Parathyroid adenoma (tissue), 2 donors: ENCODE measurements around the gene PDE10A.
"Not testable (repeated sequence)": the region's sequence is repeated elsewhere in the genome, so short reads cannot be mapped to it uniquely, and the experiment has no call there.

ENCODE experiments used
- H2AFZ ChIP-seq: fragments of 300-600 bp; sonication (generic); one replicate; pipeline ENCODE4 v1.7.0; 2017; ENCODE audit warnings: antibody characterized with exemption, mild to moderate bottlenecking
- H3K27ac ChIP-seq: fragments of 300-600 bp; sonication (generic); one replicate; pipeline ENCODE4 v1.7.0; 2017
- H3K27me3 ChIP-seq: fragments of 300-600 bp; sonication (generic); one replicate; pipeline ENCODE4 v1.7.0; 2017; ENCODE audit warnings: low read length; ENCODE audit not compliant: control insufficient read depth, insufficient read depth
- H3K36me3 ChIP-seq: fragments of 300-600 bp; sonication (generic); one replicate; pipeline ENCODE4 v1.7.0; 2017; ENCODE audit warnings: low read length; ENCODE audit not compliant: control insufficient read depth, insufficient read depth
- H3K4me1 ChIP-seq: fragments of 300-600 bp; sonication (generic); one replicate; pipeline ENCODE4 v1.7.0; 2017; ENCODE audit warnings: control low read depth
- H3K4me2 ChIP-seq: fragments of 300-600 bp; sonication (generic); one replicate; pipeline ENCODE4 v1.7.0; 2017; ENCODE audit warnings: low read length
- H3K4me3 ChIP-seq: fragments of 300-600 bp; sonication (generic); one replicate; pipeline ENCODE4 v1.7.0; 2017; ENCODE audit warnings: low read depth, low read length
- H3K79me2 ChIP-seq: fragments of 300-600 bp; sonication (generic); one replicate; pipeline ENCODE4 v1.7.0; 2017; ENCODE audit warnings: control low read depth
- H3K9ac ChIP-seq: fragments of 300-600 bp; sonication (generic); one replicate; pipeline ENCODE4 v1.7.0; 2017; ENCODE audit warnings: mild to moderate bottlenecking
- H3K9me3 ChIP-seq: fragments of 300-600 bp; sonication (generic); one replicate; pipeline ENCODE4 v1.7.0; 2017; ENCODE audit warnings: low read length; ENCODE audit not compliant: control insufficient read depth
- TF ChIP-seq, protein P1 (sequence below): fragments of 300-600 bp; sonication (generic); IDR thresholded peaks from one replicate; pipeline ENCODE4 v1.7.0; 2017; ENCODE audit warnings: antibody characterized with exemption, mild to moderate bottlenecking
- donor health status: primary hyperparathyroidism.

The PDE10A gene

DNA sequence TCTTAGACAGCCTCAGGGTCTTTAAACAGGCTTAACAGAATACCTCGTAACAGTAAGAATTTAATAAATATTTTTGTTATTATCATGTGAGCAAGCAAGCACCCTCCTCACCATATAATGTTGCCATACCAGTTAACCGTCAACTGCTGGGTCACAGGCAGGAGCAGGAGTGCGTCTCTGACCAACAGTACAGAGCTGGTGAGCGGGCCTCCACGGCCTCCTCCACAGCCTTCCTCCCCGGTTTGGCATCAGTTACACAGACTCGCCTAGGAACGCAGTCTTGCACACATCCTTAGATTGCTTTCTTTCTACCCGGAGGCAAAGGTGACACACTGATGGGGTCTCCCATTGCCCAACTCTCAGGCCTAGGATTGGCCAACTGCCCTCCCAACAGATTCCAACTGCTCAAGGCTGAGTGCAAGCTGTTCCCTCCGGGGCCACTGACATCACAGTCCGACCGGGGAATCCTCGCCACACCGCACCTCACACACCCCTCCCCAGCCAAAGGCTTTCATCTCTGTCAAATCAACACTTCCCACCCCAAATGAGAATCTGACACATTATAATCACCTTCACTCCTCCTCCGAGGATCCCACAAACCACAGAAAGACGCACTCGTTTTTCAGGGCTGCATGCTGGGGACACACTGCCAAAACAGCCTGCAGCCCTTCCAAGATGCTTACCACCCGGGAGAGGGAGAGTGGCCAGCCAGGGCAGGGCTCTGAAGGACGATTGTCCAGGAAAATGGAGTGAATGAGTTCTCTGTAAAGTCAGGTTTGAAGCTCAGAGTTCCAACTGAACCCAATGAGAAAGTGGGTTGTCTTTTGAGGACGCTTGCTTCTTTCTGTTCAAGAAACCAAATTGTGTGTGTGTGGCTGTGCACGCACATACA is 63.2 kb downstream of the PDE10A start:
- TF ChIP-seq, protein P1, sequence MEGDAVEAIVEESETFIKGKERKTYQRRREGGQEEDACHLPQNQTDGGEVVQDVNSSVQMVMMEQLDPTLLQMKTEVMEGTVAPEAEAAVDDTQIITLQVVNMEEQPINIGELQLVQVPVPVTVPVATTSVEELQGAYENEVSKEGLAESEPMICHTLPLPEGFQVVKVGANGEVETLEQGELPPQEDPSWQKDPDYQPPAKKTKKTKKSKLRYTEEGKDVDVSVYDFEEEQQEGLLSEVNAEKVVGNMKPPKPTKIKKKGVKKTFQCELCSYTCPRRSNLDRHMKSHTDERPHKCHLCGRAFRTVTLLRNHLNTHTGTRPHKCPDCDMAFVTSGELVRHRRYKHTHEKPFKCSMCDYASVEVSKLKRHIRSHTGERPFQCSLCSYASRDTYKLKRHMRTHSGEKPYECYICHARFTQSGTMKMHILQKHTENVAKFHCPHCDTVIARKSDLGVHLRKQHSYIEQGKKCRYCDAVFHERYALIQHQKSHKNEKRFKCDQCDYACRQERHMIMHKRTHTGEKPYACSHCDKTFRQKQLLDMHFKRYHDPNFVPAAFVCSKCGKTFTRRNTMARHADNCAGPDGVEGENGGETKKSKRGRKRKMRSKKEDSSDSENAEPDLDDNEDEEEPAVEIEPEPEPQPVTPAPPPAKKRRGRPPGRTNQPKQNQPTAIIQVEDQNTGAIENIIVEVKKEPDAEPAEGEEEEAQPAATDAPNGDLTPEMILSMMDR = no peak
- Histone ChIP-seq H3K4me3 (no peak overlapping the region), H3K27ac (no peak overlapping the region), H2AFZ (no peak overlapping the region), H3K9ac (no peak overlapping the region), H3K4me2 (no peak overlapping the region), H3K27me3 (no peaks in the 10 kb centered on the region), H3K9me3 (no peaks in the 10 kb centered on the region), H3K79me2 (no peaks in the 10 kb centered on the region), H3K4me1 (no peaks in the 10 kb centered on the region), H3K36me3 (no peaks in the 10 kb centered on the region)

DNA sequence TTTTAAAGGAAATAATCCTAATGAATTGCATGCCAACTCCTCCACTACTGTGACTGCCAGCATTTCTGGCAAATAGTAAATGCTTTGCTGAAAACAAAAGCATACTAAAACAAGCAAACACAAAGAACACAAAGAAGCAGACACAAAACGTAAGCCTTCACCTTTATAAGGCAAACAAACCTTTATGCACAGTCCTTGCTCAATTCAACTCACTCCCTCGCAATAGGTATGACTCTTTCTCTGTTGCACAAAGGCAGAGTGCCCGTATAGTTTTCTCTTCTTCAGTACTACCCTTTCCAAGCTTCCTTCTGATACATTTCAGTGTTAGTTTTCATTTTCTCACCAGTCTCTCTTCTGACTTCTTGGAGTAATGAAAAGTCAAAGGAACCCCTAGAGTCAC is 63.9 kb downstream of the PDE10A start:
- no peak overlapping the region for H3K4me3 ChIP-seq
- TF ChIP-seq, protein P1 = no peak

DNA sequence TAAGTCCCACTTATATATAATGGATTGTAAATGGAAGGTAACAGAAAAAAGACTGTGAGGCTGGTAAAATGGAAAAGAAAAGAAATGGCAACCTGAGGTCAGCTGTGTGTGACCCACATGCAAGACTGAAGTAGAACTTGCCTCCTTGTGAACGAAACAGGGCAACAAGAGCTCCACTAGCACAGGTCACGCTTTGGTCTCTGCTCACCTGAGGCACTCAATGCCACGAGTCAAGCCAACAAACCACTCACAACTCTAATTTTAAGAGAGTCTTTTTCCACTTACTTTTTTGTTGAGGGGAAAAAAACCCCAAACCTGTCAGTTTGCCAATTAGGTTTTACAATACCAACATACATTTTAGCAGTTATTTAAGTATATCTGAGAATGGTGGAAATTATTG is 65.2 kb downstream of the PDE10A start:
- no peaks in the 10 kb centered on the region for H3K27me3 ChIP-seq
- no peak overlapping the region for H3K4me2 ChIP-seq
- H3K4me3 ChIP-seq = no peak overlapping the region
- no peaks in the 10 kb centered on the region for H3K36me3 ChIP-seq
- H3K9ac ChIP-seq = no peak overlapping the region
- TF ChIP-seq, protein P1 = no peak
- no peaks in the 10 kb centered on the region for H3K9me3 ChIP-seq
- H2AFZ ChIP-seq = no peak overlapping the region
- no peaks in the 10 kb centered on the region for H3K79me2 ChIP-seq
- H3K27ac ChIP-seq = no peak overlapping the region
- H3K4me1 ChIP-seq = no peaks in the 10 kb centered on the region

More for the DNA sequence above, 63.9 kb downstream of the PDE10A start:
- no peak overlapping the region for H3K9ac ChIP-seq
- H3K27me3 ChIP-seq = no peaks in the 10 kb centered on the region
- H3K9me3 ChIP-seq = no peaks in the 10 kb centered on the region
- no peaks in the 10 kb centered on the region for H3K4me1 ChIP-seq
- no peak overlapping the region for H3K4me2 ChIP-seq
- no peaks in the 10 kb centered on the region for H3K36me3 ChIP-seq
- H2AFZ ChIP-seq = no peak overlapping the region
- H3K79me2 ChIP-seq = no peaks in the 10 kb centered on the region
- no peak overlapping the region for H3K27ac ChIP-seq

DNA sequence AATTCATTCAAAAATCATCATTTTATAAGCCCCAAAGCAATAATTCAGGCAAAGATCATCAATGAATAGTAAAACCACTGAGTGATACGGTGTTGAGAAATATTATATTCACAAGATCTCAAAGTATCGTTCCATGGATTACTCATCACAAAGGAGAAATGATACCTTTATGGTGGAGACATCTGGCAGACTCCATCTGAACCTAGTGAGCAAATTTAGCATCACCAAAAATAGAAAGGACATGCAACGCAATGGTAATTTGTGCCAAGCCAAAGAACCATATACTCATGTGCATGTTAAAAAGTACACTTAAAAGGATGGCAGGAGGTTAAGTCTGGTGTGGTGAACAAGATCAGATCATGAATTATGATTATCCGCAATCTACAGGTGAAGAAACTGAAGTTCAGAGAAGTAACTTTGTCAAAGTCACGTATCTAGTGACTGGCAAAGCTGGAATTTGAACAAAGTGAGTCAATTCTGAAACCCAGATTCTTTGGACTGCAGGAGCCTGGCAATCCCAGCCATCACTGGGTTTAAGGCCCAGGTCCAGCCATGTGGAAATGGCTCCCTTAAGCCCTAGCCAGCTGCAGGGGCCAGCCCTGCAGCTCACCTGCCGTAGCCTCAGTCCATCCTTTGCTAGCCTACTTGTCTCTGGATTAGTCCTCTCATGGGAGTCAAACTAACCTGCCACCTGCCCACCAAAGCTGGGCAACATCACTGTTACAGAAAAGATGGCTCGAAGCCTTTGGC is 68.3 kb downstream of the PDE10A start:
- no peak overlapping the region for H3K27ac ChIP-seq
- no peaks in the 10 kb centered on the region for H3K4me1 ChIP-seq
- H3K36me3 ChIP-seq = no peaks in the 10 kb centered on the region
- no peak overlapping the region for H2AFZ ChIP-seq
- no peak overlapping the region for H3K4me2 ChIP-seq
- H3K4me3 ChIP-seq = no peak overlapping the region
- no peaks in the 10 kb centered on the region for H3K79me2 ChIP-seq
- no peaks in the 10 kb centered on the region for H3K27me3 ChIP-seq
- no peak overlapping the region for H3K9ac ChIP-seq
- TF ChIP-seq, protein P1 = no peak
- no peaks in the 10 kb centered on the region for H3K9me3 ChIP-seq

DNA sequence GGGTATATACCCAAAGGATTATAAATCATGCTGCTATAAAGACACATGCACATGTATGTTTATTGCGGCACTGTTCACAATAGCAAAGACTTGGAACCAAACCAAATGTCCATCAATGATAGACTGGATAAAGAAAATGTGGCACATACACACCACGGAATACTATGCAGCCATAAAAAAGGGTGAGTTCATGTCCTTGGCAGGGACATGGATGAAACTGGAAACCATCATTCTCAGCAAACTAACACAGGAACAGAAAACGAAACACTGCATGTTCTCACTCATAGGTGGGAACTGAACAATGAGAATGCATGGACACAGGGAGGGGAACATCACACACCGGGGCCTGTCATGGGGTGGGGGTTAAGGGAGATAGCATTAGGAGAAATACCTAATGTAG is 70.1 kb downstream of the PDE10A start:
- not testable (repeated sequence) for H3K4me3 ChIP-seq, H3K4me2 ChIP-seq, H2AFZ ChIP-seq, H3K27ac ChIP-seq, H3K4me1 ChIP-seq, H3K9me3 ChIP-seq, H3K9ac ChIP-seq, H3K36me3 ChIP-seq, H3K27me3 ChIP-seq, H3K79me2 ChIP-seq
